GM18498 (cell line): ENCODE results near the gene HSPB1.
"Not testable (repeated sequence)": the region's sequence is repeated elsewhere in the genome, so short reads cannot be mapped to it uniquely, and the experiment has no call there.

Experiments
- ATAC-seq: cut with Tn5 transposase; IDR thresholded peaks from one replicate; pipeline ENCODE4 v1.9.1; 2021; ENCODE audit warnings: mild to moderate bottlenecking, moderate library complexity; ENCODE audit not compliant: unreplicated experiment

The HSPB1 gene

DNA sequence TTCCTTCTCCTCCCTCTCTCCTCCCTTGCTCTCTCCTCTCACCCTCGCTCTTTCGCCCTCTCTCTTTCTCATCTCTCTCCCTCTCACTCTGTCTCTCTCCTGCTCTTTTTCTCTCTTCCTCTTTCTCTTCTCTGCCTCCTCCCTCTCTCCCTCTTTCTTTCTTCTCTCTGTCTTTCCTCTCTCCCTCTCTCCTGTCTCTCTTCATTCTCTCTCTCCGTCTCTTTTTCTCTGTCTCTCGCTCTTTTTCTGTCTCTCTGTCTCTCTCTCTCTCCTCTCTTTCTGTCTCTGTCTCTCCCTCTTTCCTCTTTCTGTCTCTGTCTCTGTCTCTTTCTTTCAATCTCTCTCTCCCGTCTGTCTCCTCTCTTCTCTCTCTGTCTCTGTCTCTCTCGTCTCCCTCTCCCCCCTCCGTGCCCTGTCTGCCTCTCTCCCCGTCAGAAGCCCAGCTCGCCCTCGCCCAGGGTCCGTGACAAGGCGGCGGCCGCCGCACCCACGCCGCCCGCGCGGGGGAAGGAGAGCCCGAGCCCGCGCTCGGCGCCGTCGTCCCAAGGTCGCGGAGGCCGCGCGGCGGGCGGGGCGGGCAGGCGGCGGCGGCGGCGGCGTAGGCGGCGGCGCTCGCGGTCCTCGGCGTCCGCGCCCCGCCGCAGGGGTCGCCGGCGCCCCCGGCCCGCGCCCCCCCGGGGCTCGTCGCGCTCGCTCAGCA is 21.3 kb upstream of the HSPB1 start:
- ATAC-seq, result no peak

DNA sequence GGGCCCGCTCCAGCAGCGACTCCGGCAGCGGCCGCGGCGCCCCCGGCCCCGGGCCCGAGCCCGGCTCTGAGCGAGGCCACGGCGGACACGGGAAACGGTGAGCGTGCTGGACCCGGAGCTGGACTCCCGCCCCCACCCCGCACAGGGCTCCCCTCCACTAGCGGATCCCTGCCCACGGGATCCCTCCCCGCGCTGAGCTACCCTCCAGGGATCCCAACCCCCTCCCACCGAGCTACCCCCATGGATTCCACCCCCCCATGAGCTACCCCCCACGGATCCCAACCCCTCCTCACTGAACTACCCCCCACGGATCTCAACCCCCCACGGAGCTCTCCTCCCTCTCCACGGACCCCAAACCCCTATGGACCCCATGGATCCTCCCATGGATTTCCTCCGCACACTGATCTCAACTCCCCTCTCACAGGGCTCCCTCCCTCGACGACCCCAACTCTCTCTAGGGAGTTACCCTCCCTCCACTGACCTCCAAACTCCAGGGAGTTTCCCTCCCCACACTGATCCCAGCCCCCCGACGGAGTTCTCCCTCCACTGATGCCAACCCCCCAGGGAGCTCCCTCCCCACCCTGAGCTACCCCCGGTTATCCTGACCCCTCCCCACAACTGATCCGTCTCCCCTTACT is 20.6 kb upstream of the HSPB1 start:
- no peak for ATAC-seq

DNA sequence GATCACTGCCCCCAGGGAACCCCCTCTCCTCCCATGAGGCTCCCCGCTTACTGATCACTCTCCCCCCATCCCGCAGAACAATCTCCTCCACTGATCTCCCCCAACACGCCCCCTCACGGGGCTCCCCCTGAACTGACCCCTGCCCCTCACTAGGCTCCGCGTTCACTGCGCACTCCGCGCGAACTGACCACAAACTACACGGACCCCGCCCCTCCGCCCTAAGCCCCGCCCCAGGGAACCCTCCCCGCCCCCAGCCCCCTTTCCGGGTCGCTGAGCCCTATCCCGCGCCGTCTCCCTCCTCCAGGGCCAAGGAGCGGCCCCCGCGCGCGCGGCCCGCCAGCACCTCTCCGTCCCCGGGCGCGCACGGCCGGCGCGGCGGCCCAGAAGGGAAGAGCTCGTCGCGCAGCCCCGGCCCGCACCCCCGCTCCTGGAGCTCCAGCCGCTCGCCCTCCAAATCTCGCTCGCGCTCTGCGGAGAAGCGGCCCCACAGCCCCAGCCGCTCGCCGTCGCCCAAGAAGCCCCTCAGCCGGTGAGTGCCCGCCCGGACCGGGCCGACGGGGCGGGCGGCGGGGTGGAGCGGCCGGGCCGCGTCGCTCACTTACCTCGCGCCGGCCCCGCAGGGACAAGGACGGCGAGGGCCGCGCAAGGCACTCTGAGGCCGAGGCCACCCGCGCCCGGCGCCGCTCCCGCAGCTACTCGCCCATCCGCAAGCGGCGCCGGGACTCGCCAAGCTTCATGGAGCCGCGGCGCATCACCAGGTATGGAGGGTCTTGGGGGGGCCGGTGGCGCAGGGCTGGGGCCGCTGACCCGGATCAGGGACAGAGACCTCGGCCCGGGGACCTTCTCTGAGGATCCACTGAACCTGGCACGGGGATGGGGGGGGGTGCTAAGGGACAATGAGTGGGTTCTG is 19.9 kb upstream of the HSPB1 start:
- no peak for ATAC-seq

DNA sequence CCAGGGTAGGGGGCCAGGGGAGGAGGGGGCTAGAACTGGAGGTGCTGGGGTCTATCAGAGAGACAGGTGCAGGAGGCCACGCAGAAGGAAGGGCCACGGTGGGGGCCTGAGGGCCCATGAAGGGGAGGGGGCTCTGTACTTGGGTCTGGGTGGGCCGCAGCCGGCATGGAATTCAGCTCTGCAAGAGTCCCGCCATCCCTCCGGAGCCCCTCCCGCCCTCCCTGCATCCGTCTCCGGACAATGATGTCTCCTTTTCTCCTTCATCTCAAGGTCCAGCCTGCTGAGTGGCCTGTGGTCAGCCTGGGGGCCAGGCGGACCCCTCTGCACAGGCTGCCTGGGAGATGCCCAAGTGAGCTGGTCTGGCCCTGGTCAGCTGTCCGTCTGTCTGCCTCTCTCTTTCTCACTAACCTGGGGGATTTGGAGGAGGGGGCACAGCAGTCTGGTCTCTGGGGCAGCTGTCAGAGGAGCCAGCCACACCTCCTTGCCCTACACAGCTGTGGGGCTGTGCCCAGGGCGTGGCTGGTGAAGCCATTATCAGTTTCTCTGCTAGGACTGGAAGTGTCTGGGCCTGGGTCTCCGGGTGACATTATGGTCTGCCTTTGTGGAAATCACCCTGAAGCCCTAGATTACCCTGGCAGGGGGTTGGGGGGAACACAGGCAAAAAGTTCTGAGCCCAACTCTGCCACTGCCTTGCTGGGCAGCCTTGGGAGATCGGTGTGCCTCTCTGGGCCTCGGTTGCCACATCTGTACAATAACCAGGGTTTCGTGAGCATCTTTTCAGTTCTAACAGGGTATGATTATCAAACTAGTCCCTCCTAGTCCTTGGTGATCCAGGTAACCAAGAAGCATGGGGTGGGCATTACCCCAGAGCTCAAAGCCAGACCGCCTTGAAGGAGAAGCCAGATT is 19.0 kb upstream of the HSPB1 start:
- no peak for ATAC-seq

DNA sequence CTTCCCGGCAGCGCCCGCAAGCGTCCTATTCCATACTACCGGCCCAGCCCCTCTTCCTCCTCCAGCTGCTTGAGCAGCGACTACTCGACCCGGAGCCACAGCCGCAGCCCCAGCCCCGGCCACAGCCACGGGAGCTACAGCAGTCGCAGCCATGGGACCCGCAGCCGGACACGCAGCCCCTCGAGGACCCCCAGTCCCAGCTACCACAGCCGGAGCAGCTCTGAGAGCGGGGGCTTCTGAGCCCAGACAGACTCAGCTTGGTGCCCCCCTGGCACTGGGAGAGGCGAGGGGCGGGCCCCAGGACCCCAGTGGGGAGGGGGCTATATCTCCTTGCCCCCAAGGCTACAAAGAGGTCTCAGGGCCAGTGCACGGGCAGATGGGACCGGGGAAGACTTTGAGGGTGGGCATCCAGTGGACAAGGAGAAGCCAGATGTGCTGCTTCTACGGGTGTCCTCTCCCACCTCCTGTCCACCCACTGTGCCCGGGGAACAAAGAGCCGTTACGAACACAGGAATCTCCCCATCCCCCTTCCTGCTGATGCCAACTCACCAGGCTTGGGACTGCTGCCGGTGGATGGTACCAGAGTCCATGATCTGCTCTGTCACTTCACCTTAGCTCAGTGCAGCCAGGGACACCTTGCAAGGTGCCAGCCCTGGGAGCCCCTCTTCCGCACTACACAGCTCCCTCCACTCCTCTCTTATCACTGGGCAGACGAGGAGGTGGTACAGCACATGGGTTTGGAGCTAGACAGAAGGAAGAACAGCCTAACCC is 16.7 kb upstream of the HSPB1 start:
- ATAC-seq, result no peak

DNA sequence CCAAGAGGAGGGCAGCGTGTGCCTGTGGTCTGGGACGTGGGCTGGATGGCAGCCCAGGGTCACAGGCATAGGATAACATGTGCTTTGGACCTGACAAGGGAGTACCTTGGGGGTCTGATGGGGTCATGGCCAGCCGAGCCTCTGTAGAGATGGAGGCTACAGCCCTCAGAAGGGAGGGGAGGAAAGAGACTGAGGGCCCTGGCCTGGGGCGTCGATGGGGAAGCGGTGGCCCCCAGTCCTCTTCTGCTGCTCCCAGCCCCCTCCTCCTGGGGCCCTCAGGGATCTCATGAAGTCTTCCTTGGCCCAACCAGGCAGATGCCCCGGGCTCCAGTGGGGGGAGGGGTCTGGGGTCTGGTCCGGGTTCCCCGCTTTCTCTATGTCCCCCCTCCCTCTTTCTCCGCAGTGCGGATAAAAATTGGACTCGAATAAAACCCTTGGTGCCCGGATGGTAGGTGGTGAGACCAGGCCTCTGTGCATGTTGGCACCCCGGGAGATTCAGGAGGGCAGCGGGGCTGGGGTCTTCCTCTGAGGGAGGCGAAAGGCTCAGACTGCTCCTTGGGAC is 15.6 kb upstream of the HSPB1 start:
- no peak for ATAC-seq

DNA sequence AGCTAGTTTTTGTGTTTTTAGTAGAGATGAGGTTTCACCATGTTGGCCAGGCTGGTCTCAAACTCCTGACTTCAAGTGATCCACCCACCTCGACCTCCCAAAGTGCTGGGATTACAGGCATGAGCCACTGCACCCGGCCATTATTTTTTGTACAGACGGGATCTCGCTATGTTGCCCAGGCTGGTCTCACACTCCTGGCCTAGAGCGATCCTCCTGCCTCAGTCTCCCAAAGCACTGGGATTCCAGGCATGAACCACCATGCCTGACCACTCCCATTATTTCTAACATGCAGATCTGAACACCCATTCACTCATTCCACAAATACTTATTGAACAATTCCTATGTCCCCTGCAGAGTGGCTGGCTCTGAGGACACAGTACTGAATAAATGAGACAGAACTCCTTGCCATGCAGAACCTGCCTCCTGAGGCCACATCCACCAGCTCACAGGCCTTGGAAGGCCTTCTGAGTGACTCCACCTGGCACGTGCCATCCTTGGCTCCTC is 11.6 kb upstream of the HSPB1 start:
- ATAC-seq, result not testable (repeated sequence)

DNA sequence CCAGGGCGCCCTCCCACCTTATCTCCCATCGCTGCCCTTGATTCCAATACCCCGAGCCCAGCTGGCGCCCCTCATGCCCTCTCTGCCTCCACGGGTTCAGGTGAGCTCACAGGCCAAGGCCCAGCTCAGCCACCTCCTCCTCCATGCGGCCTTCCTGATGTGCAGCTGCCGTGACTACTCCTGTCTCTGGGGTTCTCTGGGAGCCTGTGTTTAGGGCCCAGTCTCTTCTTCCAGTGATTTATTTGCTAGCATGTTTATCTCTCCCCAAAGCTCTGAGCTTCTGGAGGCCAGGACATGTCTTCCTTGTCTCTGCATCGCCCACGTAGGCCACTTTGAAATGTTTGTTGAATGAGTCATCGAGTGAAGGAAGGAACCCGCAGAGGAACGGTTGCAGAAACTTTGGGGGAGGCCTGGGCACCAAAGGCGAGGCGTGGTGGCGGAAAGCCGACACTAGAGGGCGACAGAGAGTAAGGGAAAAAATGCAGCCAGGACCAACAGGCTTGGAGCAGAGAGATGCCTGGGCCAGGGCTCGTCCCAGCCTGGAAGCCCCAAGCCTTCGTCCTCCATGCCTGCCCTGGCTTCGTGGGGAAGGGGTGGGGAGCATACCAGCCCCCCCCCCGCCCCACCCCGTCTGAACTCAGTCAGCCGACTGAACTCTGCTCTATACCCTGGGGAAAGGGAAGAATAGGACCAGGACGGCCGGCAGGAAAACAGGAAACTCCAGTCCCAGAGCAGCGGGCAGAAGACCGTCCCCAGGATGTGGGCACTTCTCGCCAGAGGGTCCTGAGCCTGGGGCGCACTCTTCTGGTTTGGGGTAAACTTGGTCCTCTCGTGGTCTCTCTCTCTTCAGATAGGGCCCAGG is 10.9 kb upstream of the HSPB1 start:
- ATAC-seq, result peak; percentile 73

DNA sequence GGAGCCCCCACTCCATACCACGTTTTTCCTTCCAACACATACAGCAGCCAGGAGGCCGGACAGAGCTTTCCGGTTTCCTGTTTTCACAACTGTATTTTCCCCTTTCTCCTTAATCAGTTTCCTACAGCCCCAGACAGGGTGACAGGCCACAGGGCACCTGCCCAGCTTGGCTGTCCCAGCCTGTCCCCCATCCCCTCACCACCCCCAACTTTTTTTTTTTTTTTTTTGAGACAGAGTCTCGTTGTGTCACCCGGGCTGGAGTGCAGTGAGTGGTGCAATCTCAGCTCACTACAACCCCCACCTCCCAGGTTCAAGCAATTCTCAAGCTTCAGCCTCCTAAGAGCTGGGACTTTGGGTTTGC is 10.3 kb upstream of the HSPB1 start:
- ATAC-seq, result no peak

DNA sequence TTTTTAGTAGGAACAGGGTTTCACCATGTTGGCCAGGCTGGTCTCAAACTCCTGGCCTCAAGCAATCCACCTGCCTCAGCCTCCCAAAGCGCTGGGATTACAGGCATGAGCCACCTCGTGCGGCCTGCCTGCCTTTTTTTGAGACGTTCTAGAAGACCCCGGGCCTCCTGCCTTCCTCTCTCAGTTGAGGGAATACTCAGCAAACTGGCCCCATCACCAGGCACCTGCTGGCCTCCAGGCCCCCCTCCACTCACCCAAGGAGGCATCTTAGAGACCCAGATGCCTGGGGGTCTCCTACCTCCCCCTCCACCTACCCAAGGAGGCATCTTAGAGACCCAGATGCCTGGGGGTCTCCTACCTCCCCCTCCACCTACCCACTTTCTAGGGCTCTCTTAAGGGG is 9.6 kb upstream of the HSPB1 start:
- ATAC-seq, result not testable (repeated sequence)

DNA sequence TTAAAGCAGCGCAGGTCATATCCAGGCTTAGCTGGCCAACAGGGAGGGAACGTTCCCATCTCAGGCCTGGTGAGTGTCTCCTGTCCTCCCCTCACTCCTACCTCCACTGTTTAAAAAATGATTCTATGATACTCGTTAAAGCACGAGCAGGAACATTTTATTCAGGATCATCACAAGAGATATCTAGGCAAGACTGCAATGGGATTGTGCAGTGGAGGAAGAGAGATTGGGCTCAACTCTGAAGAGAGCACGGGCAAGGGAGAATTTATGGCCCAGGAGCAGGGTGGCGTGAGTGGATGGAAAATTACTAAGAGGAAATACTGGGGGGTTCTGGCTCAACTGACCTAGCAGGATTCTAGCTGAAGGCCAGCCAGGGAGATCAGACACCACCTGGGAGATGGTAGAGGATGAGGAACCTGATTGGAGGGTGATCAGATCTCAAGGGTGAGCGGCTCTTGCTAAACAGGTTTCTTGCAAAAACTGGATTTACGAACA is 9.0 kb upstream of the HSPB1 start:
- no peak for ATAC-seq

DNA sequence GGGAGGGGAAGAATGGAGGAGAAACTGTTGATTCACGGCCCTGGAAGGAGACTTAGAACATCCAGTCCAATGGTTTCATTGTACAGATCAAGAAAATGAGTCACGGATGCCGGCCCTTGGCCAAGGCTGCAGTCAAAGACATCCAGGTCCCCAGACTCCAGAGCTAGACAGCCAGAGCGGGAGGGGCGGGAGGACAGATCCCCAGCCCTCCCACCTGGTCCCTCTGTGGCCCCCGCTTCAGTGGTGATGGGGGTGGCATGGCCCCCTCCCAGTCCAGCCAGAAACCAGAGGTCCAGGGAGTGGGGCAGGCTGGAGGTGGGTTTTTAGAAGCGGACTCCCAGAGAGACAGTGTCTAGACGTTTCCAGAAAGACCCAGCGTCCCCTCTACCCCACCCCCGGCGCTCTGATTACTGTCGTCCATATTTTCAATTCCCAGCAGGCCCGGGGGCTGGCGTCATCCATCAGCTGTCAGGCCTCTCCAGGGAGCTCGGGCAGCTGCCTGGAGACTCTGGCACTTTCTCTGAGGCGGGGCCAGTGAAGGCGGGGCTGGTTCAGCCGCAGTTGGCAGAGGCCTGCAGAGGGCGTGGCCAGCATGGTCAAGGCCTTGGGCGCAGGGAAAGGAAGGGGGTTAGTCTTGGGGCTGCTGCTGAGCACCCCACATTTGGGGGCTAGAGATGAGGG is 8.0 kb upstream of the HSPB1 start:
- peak; percentile 43 for ATAC-seq

DNA sequence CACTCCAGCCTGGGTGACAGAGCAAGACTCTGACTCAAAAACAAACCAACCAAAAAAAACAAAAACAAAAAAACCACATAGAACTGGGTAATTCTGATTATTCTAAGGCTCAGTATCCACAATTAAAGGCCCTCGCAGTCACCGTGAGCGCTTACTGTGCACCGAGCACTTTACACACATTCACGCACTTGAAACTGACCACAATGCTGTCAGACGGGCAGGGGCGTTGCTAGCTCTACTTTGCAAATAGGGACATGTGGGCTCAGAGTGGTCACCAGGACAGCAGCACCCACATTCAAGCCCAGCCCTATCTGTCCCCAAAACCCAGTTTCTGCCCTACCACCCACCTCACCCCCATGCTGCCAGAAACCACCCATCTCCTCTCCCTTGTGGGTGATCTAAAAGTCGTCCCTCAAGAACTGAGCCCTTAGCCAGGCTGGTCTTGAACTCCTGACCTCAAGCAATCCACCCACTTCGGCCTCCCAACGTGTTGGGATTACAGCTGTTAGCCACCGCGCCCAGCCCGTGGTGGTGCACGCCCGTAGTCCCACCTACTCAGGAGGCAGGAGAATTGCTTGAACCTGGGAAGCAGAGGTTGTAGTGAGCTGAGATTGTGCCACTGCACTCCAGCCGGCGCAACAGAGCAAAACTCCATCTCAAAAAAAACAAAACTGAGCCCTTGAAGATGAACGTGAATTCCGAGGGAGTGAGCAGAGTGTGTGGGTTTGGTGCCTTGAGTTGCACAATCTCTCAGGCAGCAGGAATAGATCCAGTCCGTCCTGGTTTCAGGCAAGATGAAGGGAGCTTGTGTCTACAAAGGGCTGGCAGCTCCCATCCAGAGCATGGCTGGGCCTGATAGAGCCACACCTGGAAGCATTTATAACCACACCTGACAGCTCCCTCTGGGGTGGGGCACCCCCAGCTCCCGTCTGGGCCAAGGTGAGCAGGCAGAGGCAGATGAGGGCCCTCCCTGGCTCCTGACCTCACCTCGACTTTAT is 5.4 kb upstream of the HSPB1 start:
- ATAC-seq, result no peak

DNA sequence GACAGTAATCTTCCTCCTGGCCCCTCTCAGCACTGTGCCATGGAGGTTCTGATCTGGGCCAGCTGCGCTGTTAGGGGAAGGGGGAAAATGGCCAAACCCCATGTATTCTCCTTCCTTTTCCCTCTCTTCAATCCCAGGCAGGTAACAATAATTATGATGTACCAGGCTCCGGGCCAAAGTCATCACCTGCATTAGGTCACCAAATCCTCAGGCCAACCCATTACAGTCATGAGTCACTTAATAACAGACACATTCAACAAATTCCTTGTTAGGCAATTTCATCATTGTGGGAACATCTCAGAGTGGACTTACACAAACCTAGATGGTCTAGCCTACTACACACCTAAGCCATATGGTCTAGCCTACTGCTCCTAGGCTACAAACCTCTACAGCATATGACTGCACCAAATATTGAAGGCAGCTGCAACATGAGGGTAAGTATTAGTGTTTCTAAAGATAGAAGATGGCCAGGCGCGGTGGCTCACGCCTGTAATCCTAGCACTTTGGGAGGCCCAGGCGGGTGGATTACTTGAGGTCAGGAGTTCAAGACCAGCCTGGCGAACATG is 2.2 kb upstream of the HSPB1 start:
- ATAC-seq, result no peak

DNA sequence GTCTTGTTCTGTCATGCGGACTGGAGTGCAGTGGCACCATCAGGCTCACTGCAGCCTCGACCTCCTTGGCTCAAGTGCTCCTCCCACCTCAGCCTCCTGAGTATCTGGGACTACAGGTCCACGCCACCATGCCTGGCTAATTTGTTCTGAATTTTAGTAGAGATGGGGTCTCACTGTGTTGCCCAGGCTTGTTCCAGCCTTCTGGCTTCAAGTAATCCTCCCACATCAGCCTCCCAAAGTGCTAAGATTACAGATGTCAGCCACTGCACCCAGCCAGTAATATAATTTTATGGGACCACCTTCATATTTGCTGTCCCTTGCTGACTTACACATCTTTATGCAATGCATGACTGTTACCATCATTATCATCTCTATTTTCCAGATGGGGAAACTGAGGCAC is 1.5 kb upstream of the HSPB1 start:
- no peak for ATAC-seq
